ENCODE measurements around the gene GLRA3. TPM values are rescaled to one million over a fixed set of nuclear protein-coding genes. Genes with fewer than 3 reads are reported as not detected.

The GLRA3 gene
- total RNA-seq, 1 donor from 2014 or later: not detected

DNA sequence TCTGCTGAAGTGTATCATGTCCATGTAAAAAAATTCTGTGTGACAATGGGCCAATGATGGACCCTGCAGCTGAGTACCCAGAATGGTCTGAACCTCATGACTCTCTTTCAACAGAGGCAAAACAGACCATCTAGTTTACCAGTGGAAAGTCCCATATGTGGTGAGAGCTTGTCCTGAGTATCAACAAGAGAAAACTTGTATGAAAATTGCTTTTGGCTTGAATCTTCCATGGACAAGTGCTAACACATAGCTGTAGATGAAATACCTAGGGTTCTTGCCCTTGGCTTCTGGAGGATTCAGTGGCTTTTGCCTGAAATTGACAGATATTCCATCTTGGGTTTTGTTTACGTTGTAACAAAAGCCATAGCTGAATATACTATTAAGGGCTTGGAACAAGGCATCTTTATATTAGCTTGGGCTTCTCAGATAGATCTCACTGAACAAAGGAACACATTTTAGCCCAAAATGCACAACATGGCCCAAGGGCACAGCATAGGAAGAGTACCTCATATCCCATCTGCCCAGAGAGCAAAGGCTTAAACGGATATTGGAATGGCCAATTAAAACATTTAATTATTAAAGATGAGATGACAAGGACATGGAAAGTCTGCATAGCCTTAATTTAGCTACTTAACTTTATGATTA lies 178.2 kb downstream of the GLRA3 start:
- ATAC-seq: no peak

DNA sequence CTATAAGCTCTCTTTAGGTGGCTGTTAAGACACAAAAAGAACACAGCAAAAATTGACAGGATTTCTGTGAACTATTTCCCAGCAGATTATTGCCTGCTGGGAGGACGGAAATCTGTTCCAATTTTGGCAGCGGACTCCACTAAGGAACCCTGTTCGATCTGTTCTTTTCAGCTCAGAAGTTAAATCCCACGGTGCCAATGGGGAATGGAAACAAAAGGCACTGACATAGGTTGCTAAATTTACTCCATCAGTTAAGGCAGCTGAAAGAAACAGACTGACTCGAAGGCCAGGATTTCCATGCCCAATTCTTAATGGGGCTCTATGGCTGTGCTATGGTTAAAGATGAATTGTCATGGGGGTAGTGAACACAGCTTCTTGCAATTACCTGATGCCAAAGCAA lies 180.2 kb downstream of the GLRA3 start:
- ATAC-seq: no peak

DNA sequence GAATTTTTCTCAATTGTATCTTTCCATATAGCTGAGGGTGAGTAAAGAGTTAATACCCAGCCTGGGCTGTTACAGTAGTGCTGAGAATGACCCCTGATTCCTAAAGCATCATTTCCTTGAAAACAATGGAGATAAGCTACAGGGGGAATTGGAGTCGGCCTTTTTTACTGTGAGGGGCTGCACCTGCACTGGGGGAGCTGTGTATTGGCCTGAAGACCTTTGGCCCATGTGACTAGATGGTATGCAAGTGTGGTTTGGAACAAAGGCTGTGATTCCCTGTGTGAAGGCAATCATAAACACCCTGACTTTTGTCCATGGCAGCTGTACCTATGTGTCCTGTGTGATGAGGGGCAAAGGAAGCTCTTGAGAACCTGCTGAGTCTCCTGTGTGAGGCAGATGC lies 182.7 kb downstream of the GLRA3 start:
- no peak for ATAC-seq

- no peak for ATAC-seq
These were observed 188.9 kb downstream of the GLRA3 start for GRCh38 chr4:174640146-174640545.

- ATAC-seq: no peak
These were observed 193.3 kb downstream of the GLRA3 start for GRCh38 chr4:174635732-174636131.

DNA sequence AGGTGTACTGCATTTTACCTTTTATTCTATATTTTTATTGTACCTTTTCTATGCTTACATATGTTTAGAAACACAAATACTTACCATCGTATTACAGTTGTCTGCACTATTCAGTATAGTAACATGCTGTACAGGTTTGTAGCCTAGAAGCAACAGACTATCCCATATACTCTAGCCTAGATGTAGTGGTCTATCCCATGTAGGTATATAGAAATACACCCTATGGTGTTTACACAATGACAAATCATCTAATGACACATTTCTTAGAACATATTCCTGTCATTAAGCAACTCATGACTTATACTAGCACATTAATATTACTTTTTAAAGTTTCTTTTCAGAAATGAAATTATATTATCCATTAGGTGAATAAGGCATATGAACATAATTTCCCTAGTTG lies 195.6 kb downstream of the GLRA3 start:
- ATAC-seq: no peak

- ATAC-seq: no peak
These were observed 196.9 kb downstream of the GLRA3 start for GRCh38 chr4:174631901-174632758.

- peak; percentile 65 for ATAC-seq
These were observed 199.1 kb downstream of the GLRA3 start for GRCh38 chr4:174629907-174630450.

GRCh38 chr4:174629265-174629664 lies 199.8 kb downstream of the GLRA3 start:
- ATAC-seq: peak; percentile 94

DNA sequence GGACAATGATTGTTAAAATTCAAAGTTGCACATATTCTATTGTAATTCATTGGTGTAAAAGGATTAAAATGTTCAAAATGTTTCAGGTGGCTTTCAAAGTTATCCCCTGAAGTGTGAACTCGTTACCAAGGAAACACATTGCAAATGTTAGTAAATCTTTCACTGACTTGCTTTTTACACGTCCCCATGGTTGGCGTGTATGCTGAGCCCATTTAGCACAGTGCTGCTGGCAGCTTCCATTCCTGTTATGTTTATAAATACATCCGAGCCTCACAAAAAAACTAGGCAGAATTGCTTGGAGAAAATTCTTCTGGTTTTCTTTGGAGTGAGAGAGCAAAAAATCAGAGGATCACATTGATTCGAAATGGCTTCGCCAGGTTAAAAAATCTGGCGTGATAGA lies 200.9 kb downstream of the GLRA3 start:
- no peak for ATAC-seq

GRCh38 chr4:174627473-174627872 lies 201.6 kb downstream of the GLRA3 start:
- ATAC-seq: peak; percentile 56

- ATAC-seq: no peak
These were observed 202.6 kb downstream of the GLRA3 start for GRCh38 chr4:174626342-174627008.

- ATAC-seq: no peak
These were observed 212.4 kb downstream of the GLRA3 start for GRCh38 chr4:174616661-174617060.

DNA sequence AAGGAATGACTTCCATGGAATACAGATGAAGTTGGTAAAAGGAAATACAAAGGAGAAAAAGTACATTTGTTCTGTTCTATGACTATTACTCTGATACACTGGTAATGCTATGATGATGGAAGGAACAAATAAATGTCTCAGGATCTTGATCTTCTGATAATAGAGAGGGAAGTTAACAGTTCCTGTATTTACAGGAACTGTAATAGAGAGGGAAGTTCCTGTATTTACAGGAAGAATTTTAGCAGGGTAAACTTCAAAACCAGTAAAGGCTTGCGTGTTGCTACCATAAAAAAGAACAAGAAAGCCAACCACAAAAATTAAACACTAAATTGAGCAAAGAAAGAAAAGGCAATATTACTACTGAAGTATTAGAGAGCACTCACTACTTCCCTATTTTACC lies 215.1 kb downstream of the GLRA3 start:
- ATAC-seq: no peak

GRCh38 chr4:174611792-174612191 lies 217.3 kb downstream of the GLRA3 start:
- no peak for ATAC-seq

GRCh38 chr4:174607792-174608191 lies 221.3 kb downstream of the GLRA3 start:
- ATAC-seq: no peak

GRCh38 chr4:174604198-174604597 lies 224.8 kb downstream of the GLRA3 start:
- peak; percentile 59 for ATAC-seq

DNA sequence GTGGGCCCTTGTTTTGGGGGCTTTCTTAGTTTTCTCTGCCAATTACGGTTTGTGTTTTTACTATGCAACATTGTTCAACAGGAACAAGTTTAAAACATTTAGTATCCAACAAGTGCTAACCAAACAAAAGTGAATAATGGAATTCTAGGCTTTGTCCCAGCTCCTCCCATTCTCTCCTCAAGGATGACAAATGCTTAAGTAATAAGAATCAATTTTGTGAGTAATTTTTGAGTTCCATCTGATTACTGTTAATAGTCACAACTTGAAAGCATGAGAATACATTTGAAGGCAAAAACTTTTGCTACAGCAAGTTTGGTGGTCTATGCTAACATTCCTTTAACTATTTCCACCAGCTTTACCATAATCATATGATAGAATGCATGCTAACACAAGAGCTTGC lies 228.7 kb downstream of the GLRA3 start:
- ATAC-seq: no peak

- ATAC-seq: no peak
These were observed 230.2 kb downstream of the GLRA3 start for GRCh38 chr4:174598800-174599199.

DNA sequence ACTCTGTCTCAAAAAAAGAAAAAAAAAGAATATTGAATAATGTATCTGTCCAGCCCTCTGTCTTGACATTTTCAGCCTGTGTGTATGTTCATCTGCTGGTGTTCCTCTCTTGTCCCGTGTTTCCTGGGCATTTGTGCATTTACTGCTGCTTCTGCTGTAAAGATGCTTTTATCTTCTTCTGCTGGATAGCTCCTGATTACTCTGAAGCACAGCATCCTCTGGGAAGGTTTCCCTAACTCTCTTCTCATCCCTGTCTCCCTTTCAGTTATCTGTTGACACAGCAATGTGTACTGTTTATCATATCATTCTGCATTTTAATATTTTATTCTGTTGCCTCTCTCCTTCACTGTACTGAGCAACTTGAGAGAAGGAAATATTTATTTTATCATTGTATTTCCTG lies 232.5 kb downstream of the GLRA3 start:
- no peak for ATAC-seq

GRCh38 chr4:174595141-174595929 lies 233.7 kb downstream of the GLRA3 start:
- ATAC-seq: no peak

DNA sequence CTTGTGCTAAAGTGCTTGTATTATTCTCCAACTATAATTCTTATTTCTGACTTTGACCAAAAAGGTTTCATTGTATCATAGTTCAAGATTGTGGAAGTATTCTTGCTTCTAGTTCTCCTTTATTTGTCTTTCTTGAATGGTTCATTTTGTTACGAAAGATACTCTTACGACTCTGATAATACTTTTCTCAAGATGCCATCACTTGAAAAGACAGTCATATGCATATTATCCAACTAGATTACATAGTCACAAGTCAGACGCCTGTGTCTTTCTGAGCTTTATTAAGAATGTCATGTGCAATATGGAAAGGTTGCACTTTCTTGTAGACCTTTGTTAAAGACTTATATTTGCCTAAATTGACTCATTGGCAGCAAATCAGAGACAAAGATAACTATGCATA lies 235.3 kb downstream of the GLRA3 start:
- no peak for ATAC-seq

DNA sequence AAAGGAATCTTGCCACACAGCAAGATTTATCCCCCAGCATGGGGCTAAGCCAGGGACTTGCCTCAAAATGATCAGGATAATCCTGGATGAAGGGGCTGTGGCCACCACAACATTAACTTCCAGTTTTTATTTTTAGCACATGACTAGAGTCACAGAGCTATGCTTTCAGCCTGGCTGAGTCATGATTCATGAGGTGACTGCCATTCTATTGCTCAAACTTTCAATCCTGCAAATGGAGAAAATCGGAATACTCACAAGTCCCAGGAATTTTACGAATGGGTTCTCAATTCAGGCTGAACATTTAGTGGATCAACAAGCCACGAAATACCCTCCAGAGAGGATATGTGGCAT lies 236.1 kb downstream of the GLRA3 start:
- no peak for ATAC-seq

All from esophagus mucosa (tissue), 1 donor.